GM12873 (cell line): ENCODE measurements around the gene IWS1.

Experiments
- CTCF ChIP-seq: IDR thresholded peaks from 2 replicates; pipeline ENCODE4 v1.5.1; 2012; ENCODE audit warnings: low read depth, mild to moderate bottlenecking, moderate library complexity, low read length, control low read depth; ENCODE audit not compliant: insufficient read depth; ENCODE audit errors: missing control alignments

IWS1 gene

GRCh38 chr2:127570282-127571250, 44.3 kb upstream of the IWS1 start:
- TF ChIP-seq CTCF = no peak

- no peak for TF ChIP-seq CTCF
Measured at GRCh38 chr2:127569666-127570065, 43.4 kb upstream of the IWS1 start.

- no peak for TF ChIP-seq CTCF
Measured at GRCh38 chr2:127568128-127568527, 41.8 kb upstream of the IWS1 start.

GRCh38 chr2:127567351-127567854, 41.1 kb upstream of the IWS1 start:
- TF ChIP-seq CTCF = no peak

- TF ChIP-seq CTCF = no peak
Measured at GRCh38 chr2:127566576-127566975, 40.3 kb upstream of the IWS1 start.

GRCh38 chr2:127566139-127566417, 39.8 kb upstream of the IWS1 start:
- TF ChIP-seq CTCF = no peak

- no peak for TF ChIP-seq CTCF
Measured at GRCh38 chr2:127565261-127566138, 39.2 kb upstream of the IWS1 start.
